KMS-11 (cell line): ENCODE data around the gene PLOD2.

Experiments
- H2AFZ ChIP-seq: fragments of 200-600 bp; sonication (generic); 2 replicates; pipeline ENCODE4 v1.6.1; 2016; ENCODE audit warnings: antibody characterized with exemption, mixed run types, low read depth
- H3K27ac ChIP-seq: fragments of 200-600 bp; sonication (generic); 2 replicates; pipeline ENCODE4 v1.6.1; 2016; ENCODE audit warnings: mild to moderate bottlenecking, mixed run types
- H3K27me3 ChIP-seq: fragments of 200-600 bp; sonication (generic); 2 replicates; pipeline ENCODE4 v1.6.1; 2017; ENCODE audit warnings: mild to moderate bottlenecking, low read depth, mixed run types, moderate library complexity; ENCODE audit not compliant: insufficient read depth
- H3K36me3 ChIP-seq: fragments of 200-600 bp; sonication (generic); 2 replicates; pipeline ENCODE4 v1.6.1; 2017; ENCODE audit warnings: mild to moderate bottlenecking, mixed run types; ENCODE audit not compliant: insufficient read depth
- H3K4me1 ChIP-seq: fragments of 200-600 bp; sonication (generic); 2 replicates; pipeline ENCODE4 v1.6.1; 2016; ENCODE audit warnings: mild to moderate bottlenecking, low read depth, mixed run types; ENCODE audit not compliant: poor library complexity, severe bottlenecking
- H3K4me2 ChIP-seq: fragments of 200-600 bp; sonication (generic); 2 replicates; pipeline ENCODE4 v1.7.0; 2016; ENCODE audit warnings: mild to moderate bottlenecking, mixed run types
- H3K4me3 ChIP-seq: fragments of 200-600 bp; sonication (generic); IDR thresholded peaks from 2 replicates; pipeline ENCODE4 v1.6.1; 2017; ENCODE audit warnings: low read depth, low read length, mixed read lengths; ENCODE audit not compliant: insufficient read depth
- H3K79me2 ChIP-seq: fragments of 200-600 bp; sonication (generic); 2 replicates; pipeline ENCODE4 v1.6.1; 2016; ENCODE audit warnings: low read depth, mixed run types; ENCODE audit not compliant: insufficient read depth
- H3K9ac ChIP-seq: fragments of 200-600 bp; sonication (generic); 2 replicates; pipeline ENCODE4 v1.6.1; 2016; ENCODE audit warnings: mild to moderate bottlenecking, mixed run types
- H4K20me1 ChIP-seq: fragments of 200-600 bp; sonication (generic); 2 replicates; pipeline ENCODE4 v1.6.1; 2016; ENCODE audit warnings: mild to moderate bottlenecking, mixed run types; ENCODE audit not compliant: insufficient read depth
- TF ChIP-seq, protein P1 (sequence below): fragments of 200-600 bp; sonication (generic); conservative IDR thresholded peaks from 2 replicates; pipeline ENCODE4 v1.6.1; 2017; ENCODE audit warnings: low read depth, mild to moderate bottlenecking, antibody characterized with exemption, low read length, moderate library complexity, mixed read lengths

Gene PLOD2

DNA sequence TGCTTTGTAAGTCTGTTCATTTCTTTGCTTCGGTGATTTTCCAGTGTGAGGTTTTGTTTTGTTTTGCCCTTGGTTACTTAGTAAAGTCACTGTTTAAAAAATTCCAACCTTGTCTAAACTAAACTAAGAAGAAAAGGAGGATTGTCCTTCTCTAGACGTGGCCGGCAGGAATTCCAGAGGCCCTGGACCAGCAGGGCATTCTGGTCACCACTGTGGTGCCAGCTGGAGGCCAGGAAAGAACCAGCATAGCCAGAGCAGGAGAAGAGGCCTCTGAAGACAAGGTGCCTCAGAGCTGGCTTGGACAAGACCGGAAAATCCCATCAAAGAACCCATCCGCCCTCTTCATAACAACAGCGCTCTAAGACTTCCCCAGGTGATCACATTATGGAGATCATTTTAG lies 8.2 kb downstream of the PLOD2 start:
- H3K36me3 ChIP-seq, result no peaks in the 10 kb centered on the region

GRCh38 chr3:146148468-146148931 lies 12.5 kb downstream of the PLOD2 start:
- TF ChIP-seq, protein P1, sequence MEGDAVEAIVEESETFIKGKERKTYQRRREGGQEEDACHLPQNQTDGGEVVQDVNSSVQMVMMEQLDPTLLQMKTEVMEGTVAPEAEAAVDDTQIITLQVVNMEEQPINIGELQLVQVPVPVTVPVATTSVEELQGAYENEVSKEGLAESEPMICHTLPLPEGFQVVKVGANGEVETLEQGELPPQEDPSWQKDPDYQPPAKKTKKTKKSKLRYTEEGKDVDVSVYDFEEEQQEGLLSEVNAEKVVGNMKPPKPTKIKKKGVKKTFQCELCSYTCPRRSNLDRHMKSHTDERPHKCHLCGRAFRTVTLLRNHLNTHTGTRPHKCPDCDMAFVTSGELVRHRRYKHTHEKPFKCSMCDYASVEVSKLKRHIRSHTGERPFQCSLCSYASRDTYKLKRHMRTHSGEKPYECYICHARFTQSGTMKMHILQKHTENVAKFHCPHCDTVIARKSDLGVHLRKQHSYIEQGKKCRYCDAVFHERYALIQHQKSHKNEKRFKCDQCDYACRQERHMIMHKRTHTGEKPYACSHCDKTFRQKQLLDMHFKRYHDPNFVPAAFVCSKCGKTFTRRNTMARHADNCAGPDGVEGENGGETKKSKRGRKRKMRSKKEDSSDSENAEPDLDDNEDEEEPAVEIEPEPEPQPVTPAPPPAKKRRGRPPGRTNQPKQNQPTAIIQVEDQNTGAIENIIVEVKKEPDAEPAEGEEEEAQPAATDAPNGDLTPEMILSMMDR, result no peak
- H3K4me1 ChIP-seq, result peaks cover 9% of the 10 kb centered on the region
- no peak overlapping the region for H3K4me3 ChIP-seq
- H3K9ac ChIP-seq, result no peak overlapping the region
- no peak overlapping the region for H2AFZ ChIP-seq
- no peaks in the 10 kb centered on the region for H4K20me1 ChIP-seq
- H3K27ac ChIP-seq, result no peak overlapping the region
- no peaks in the 10 kb centered on the region for H3K27me3 ChIP-seq
- H3K36me3 ChIP-seq, result no peaks in the 10 kb centered on the region
- no peak overlapping the region for H3K4me2 ChIP-seq
- H3K79me2 ChIP-seq, result no peaks in the 10 kb centered on the region

More for the DNA sequence above, 8.2 kb downstream of the PLOD2 start:
- Histone ChIP-seq H3K27ac (no peak overlapping the region), H4K20me1 (no peaks in the 10 kb centered on the region), H2AFZ (no peak overlapping the region), H3K79me2 (no peaks in the 10 kb centered on the region), H3K27me3 (no peaks in the 10 kb centered on the region), H3K4me3 (no peak overlapping the region), H3K9ac (no peak overlapping the region), H3K4me1 (peaks cover 14% of the 10 kb centered on the region), H3K4me2 (no peak overlapping the region)
- TF ChIP-seq, protein P1, result no peak

GRCh38 chr3:146145642-146146041 lies 15.3 kb downstream of the PLOD2 start:
- Histone ChIP-seq H2AFZ (no peak overlapping the region), H3K79me2 (no peaks in the 10 kb centered on the region), H3K27me3 (no peaks in the 10 kb centered on the region), H3K4me3 (no peak overlapping the region), H3K4me2 (no peak overlapping the region), H3K4me1 (peaks cover 22% of the 10 kb centered on the region), H3K27ac (no peak overlapping the region), H3K36me3 (no peaks in the 10 kb centered on the region), H3K9ac (no peak overlapping the region), H4K20me1 (no peaks in the 10 kb centered on the region)
- TF ChIP-seq, protein P1, result no peak

DNA sequence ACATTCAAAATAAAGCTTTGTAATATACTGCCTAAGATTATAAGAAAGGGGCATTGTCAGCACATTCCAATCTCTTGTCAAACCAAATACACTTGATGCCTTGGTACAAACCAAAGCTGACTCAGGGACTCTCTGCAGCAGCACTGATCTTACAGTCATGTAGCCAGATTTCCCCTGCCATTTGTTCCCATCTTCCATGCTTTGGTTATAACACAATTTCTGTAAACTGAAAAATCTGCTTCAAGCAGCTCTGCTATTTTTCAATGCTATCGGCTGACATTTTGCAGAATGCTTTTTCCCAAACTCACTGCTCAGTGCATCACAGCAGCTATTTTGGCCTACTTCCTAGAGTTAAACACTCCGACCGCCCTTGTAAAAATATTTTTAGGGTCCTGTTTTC lies 18.2 kb downstream of the PLOD2 start:
- Histone ChIP-seq H3K9ac (no peak overlapping the region), H3K36me3 (no peaks in the 10 kb centered on the region), H4K20me1 (no peaks in the 10 kb centered on the region), H3K27me3 (no peaks in the 10 kb centered on the region), H2AFZ (no peak overlapping the region), H3K27ac (no peak overlapping the region), H3K4me2 (no peak overlapping the region; the same call in 1 of the 2 replicates), H3K4me3 (no peak overlapping the region), H3K79me2 (no peaks in the 10 kb centered on the region), H3K4me1 (peaks cover 13% of the 10 kb centered on the region)
- TF ChIP-seq, protein P1, result no peak
